Measurements from ENCODE around the gene ZNF493. TPM values are rescaled to one million over a fixed set of nuclear protein-coding genes. Genes with fewer than 3 reads are reported as not detected.

The ZNF493 gene
- polyA plus RNA-seq (2013, experiment 1 of 2), result 2.6 TPM
- 2.8 TPM for polyA plus RNA-seq (2013, experiment 2 of 2)

DNA sequence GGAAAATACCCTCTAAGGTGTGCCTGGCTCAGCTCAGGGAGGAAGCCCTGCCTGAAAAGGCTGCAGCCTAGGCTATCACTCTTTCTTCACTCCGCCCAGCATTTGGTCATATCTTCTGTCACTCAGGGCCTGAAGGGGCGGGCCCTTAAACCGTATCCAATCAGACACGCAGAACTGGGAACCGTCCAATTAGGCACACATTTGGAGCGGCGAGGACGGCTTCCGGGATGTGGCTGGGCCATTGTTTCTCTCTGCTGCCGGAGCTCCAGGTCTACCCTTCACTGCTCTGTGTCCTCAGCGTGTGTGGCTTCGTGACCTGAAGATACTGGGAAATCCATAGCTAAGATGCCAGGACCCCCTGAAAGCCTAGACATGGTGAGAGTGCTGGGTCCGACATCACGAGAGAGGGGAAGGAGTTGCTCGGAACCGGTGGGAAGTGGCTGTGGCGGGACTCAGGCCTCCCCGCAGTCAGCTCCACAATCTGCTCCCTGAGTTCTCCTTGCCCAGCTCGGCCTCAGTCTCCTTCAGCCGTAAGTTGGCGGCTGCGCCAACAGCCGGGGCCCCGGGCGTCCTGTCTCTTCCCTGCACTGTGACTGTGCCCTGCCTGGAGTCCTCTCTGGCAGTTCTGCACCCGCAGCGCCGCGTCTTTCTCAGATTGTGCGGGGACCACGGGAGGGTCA, at the start of gene ZNF493:
Gene ZNF493 (plus strand): TSS at position 241 of the 680 bp plus-strand sequence. CDS start 105 bp downstream, at position 346.
- Histone ChIP-seq H2BK15ac (ENCODE audit: low read depth, poor library complexity, severe bottlenecking) (peak within 1 kb of the TSS; percentile 16), H3K36me3 (ENCODE audit: control insufficient read depth in 1 of 2, insufficient read depth in 2 of 2, low read depth in 1 of 2, low read length in 2 of 2) (peaks cover 6 to 20% of the 10 kb centered on the region in 2 experiments), H3K14ac (ENCODE audit: low read length in 2 of 2) (peak within 1 kb of the TSS in 1 of 2 experiments; percentile 97), H3K27me3 (ENCODE audit: control insufficient read depth in 1 of 2, insufficient read depth in 1 of 2, low read length in 2 of 2) (no peaks in the 10 kb centered on the region), H2BK12ac (ENCODE audit: low read length in 2 of 2) (no peak within 1 kb of the TSS), H2BK5ac (ENCODE audit: low read depth, low read length, poor library complexity, severe bottlenecking) (no peak within 1 kb of the TSS), H3K27ac (ENCODE audit: low read length, poor library complexity, severe bottlenecking) (peak within 1 kb of the TSS; percentile 62), H3K4me3 (ENCODE audit: insufficient read depth in 1 of 2, low read depth in 1 of 2, low read length in 2 of 2) (peak within 1 kb of the TSS; percentile 72 to 92), H3K9ac (ENCODE audit: low read length) (peak within 1 kb of the TSS; percentile 96), H2AFZ (ENCODE audit: low read depth, low read length) (peak within 1 kb of the TSS; percentile 85), H2BK120ac (ENCODE audit: low read depth, low read length) (no peak within 1 kb of the TSS), H3K18ac (ENCODE audit: low read depth in 1 of 2, low read length in 2 of 2) (peak within 1 kb of the TSS; percentile 25 to 90), H3K4me1 (ENCODE audit: control insufficient read depth, insufficient read depth, low read depth, low read length) (no peaks in the 10 kb centered on the region), H3K23ac (ENCODE audit: low read length in 2 of 2) (peak within 1 kb of the TSS in 1 of 2 experiments; percentile 93), H3K9me3 (ENCODE audit: control insufficient read depth, low read length) (peaks cover 37% of the 10 kb centered on the region), H3K4ac (ENCODE audit: low read depth in 1 of 2, low read length in 2 of 2) (peak within 1 kb of the TSS in 1 of 2 experiments; percentile 24), H2AK5ac (ENCODE audit: low read length, severe bottlenecking) (no peak within 1 kb of the TSS), H4K8ac (ENCODE audit: low read length) (peak within 1 kb of the TSS; percentile 14), H3K79me1 (replicated peaks; ENCODE audit: low read length, poor library complexity, severe bottlenecking) (peaks cover 12% of the 10 kb centered on the region), H3K4me2 (ENCODE audit: low read length, poor library complexity, severe bottlenecking) (peak within 1 kb of the TSS; percentile 91), H4K91ac (ENCODE audit: low read length) (no peak within 1 kb of the TSS)
- WGBS, result 0% methylated on average over 31 of the region's 31 CpGs
- DNase-seq, result peak; percentile 96

DNA sequence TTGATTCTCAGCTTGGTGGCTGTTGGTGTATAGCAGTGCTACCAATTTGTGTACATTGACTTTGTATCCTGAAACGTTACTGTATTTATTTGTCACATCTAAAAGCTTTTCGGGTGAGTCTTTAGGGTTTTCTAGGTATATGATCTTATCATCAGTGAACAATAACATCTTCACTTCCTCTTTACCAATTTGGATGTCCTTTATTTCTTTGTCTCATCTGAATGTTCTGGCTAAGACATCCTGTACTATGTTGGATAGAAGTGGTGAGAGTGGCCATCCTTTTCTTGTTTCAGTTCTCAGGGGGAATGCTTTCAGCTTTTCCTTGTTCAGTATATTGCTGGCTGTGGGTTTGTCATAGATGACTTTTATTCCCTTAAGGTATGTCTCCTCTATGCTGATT, 44.1 kb upstream of the ZNF493 start:
- H3K4me2 ChIP-seq (ENCODE audit: low read length, poor library complexity, severe bottlenecking), result no peak overlapping the region

DNA sequence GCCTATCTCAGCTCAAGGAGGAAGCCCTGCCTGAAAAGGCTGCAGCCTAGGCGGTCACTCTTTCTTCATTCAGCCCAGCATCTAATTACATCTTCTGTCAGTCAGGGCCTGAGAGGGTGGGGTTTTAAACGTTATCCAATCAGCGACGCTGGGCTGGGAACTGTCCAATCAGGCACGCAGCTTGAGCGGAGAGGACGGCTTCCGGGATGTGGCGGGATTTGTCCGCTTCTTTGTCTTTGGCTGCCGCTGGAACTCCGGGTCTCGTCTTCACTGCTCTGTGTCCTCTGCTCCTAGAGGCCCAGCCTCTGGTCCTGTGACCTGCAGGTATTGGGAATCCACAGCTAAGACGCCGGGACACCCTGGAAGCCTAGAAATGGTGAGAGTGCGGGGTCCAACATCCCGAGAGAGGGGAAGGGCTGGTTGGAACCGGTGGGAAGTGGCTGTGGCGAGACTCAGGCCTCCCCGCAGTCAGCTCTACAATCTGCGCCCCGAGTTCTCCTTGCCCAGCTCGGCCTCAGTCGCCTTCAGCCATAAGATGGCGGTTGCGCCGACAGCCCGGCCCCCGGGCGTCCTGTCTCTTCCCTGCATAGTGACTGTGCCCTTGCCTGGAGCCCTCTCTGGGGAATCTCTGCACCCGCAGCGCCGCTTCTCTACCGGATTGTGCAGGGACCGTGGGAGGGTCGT, 38.0 kb upstream of the ZNF493 start, which contains the start of gene ZNF738:
Gene ZNF738 (plus strand): TSS at position 233 of the 684 bp plus-strand sequence. CDS start 141 bp downstream, at position 374.
- Histone ChIP-seq H4K8ac (ENCODE audit: low read length) (no peak within 1 kb of the TSS), H3K27ac (ENCODE audit: low read length, poor library complexity, severe bottlenecking) (peak within 1 kb of the TSS; percentile 79), H2AK5ac (ENCODE audit: low read length, severe bottlenecking) (no peak within 1 kb of the TSS), H3K9ac (ENCODE audit: low read length) (peak within 1 kb of the TSS; percentile 96), H3K4ac (ENCODE audit: low read depth in 1 of 2, low read length in 2 of 2) (no peak within 1 kb of the TSS), H3K4me3 (ENCODE audit: insufficient read depth in 1 of 2, low read depth in 1 of 2, low read length in 2 of 2) (peak within 1 kb of the TSS; percentile 73 to 97), H3K9me3 (ENCODE audit: control insufficient read depth, low read length) (peaks cover 8% of the 10 kb centered on the region), H3K4me1 (ENCODE audit: control insufficient read depth, insufficient read depth, low read depth, low read length) (no peaks in the 10 kb centered on the region), H4K91ac (ENCODE audit: low read length) (peak within 1 kb of the TSS; percentile 9), H3K36me3 (ENCODE audit: control insufficient read depth in 1 of 2, insufficient read depth in 2 of 2, low read depth in 1 of 2, low read length in 2 of 2) (peaks cover 16 to 17% of the 10 kb centered on the region in 2 experiments), H3K14ac (ENCODE audit: low read length in 2 of 2) (peak within 1 kb of the TSS in 1 of 2 experiments; percentile 84), H3K4me2 (ENCODE audit: low read length, poor library complexity, severe bottlenecking) (peak within 1 kb of the TSS; percentile 70), H2BK5ac (ENCODE audit: low read depth, low read length, poor library complexity, severe bottlenecking) (no peak within 1 kb of the TSS), H3K18ac (ENCODE audit: low read depth in 1 of 2, low read length in 2 of 2) (peak within 1 kb of the TSS; percentile 30 to 76), H3K27me3 (ENCODE audit: control insufficient read depth in 1 of 2, insufficient read depth in 1 of 2, low read length in 2 of 2) (no peaks in the 10 kb centered on the region), H2AFZ (ENCODE audit: low read depth, low read length) (peak within 1 kb of the TSS; percentile 95), H3K79me1 (replicated peaks; ENCODE audit: low read length, poor library complexity, severe bottlenecking) (peaks cover 4% of the 10 kb centered on the region), H2BK12ac (ENCODE audit: low read length in 2 of 2) (no peak within 1 kb of the TSS), H3K23ac (ENCODE audit: low read length in 2 of 2) (no peak within 1 kb of the TSS), H2BK120ac (ENCODE audit: low read depth, low read length) (no peak within 1 kb of the TSS), H2BK15ac (ENCODE audit: low read depth, poor library complexity, severe bottlenecking) (no peak within 1 kb of the TSS)
- under 1% methylated on average over 36 of the region's 36 CpGs for WGBS
- peak; percentile 97 for DNase-seq

More for the DNA sequence above, 44.1 kb upstream of the ZNF493 start:
- no peak overlapping the region for H3K23ac ChIP-seq (ENCODE audit: low read length in 2 of 2)
- no peak overlapping the region for H3K4ac ChIP-seq (ENCODE audit: low read depth in 1 of 2, low read length in 2 of 2)
- no peak overlapping the region for H3K27ac ChIP-seq (ENCODE audit: low read length, poor library complexity, severe bottlenecking)
- no peak overlapping the region for H2BK5ac ChIP-seq (ENCODE audit: low read depth, low read length, poor library complexity, severe bottlenecking)
- H3K18ac ChIP-seq (ENCODE audit: low read depth in 1 of 2, low read length in 2 of 2), result no peak overlapping the region
- H2BK15ac ChIP-seq (ENCODE audit: low read depth, poor library complexity, severe bottlenecking), result no peak overlapping the region
- no CpG with 5 or more reads among the region's 2 CpGs for WGBS
- H3K4me3 ChIP-seq (ENCODE audit: insufficient read depth in 1 of 2, low read depth in 1 of 2, low read length in 2 of 2), result no peak overlapping the region
- no peak overlapping the region for H2BK120ac ChIP-seq (ENCODE audit: low read depth, low read length)
- H4K91ac ChIP-seq (ENCODE audit: low read length), result no peak overlapping the region
- no peak overlapping the region for H2BK12ac ChIP-seq (ENCODE audit: low read length in 2 of 2)
- no peaks in the 10 kb centered on the region for H3K36me3 ChIP-seq (ENCODE audit: control insufficient read depth in 1 of 2, insufficient read depth in 2 of 2, low read depth in 1 of 2, low read length in 2 of 2)
- H3K14ac ChIP-seq (ENCODE audit: low read length in 2 of 2), result no peak overlapping the region
- H2AFZ ChIP-seq (ENCODE audit: low read depth, low read length), result no peak overlapping the region
- no peaks in the 10 kb centered on the region for H3K79me1 ChIP-seq (replicated peaks; ENCODE audit: low read length, poor library complexity, severe bottlenecking)
- H3K9me3 ChIP-seq (ENCODE audit: control insufficient read depth, low read length), result peaks cover 16% of the 10 kb centered on the region
- H2AK5ac ChIP-seq (ENCODE audit: low read length, severe bottlenecking), result no peak overlapping the region
- no peak for DNase-seq
- no peaks in the 10 kb centered on the region for H3K27me3 ChIP-seq (ENCODE audit: control insufficient read depth in 1 of 2, insufficient read depth in 1 of 2, low read length in 2 of 2)
- no peaks in the 10 kb centered on the region for H3K4me1 ChIP-seq (ENCODE audit: control insufficient read depth, insufficient read depth, low read depth, low read length)
- no peak overlapping the region for H3K9ac ChIP-seq (ENCODE audit: low read length)
- no peak overlapping the region for H4K8ac ChIP-seq (ENCODE audit: low read length)

DNA sequence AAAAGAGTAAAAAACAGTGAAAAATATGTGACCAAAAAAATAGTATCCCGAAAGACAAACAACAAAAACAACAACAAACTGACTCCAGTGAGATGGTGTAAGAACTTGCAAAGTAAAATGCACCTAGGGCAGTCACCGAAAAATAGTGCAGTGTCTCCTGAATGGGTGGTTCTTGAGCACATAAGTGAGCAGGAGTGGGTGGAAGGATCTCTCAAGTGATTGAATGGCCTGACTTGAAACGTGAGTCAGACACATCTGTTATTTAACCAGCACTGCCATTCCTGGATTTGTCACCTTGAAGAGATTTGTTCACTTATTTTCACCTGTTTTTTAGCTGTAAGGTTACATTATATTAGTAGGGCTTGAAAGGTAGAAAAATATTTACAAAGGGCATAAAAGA, 34.6 kb upstream of the ZNF493 start:
- no peak overlapping the region for H4K8ac ChIP-seq (ENCODE audit: low read length)
- DNase-seq, result no peak

More for the DNA sequence above, 34.6 kb upstream of the ZNF493 start:
- no peak overlapping the region for H3K18ac ChIP-seq (ENCODE audit: low read depth in 1 of 2, low read length in 2 of 2)
- no peak overlapping the region for H3K4ac ChIP-seq (ENCODE audit: low read depth in 1 of 2, low read length in 2 of 2)
- H2BK120ac ChIP-seq (ENCODE audit: low read depth, low read length), result no peak overlapping the region
- no peak overlapping the region for H3K14ac ChIP-seq (ENCODE audit: low read length in 2 of 2)
- peaks cover 34% of the 10 kb centered on the region for H3K9me3 ChIP-seq (ENCODE audit: control insufficient read depth, low read length)
- 96% methylated on average over 2 of the region's 3 CpGs for WGBS
- H2AK5ac ChIP-seq (ENCODE audit: low read length, severe bottlenecking), result no peak overlapping the region
- H2BK12ac ChIP-seq (ENCODE audit: low read length in 2 of 2), result no peak overlapping the region
- no peak overlapping the region for H3K27ac ChIP-seq (ENCODE audit: low read length, poor library complexity, severe bottlenecking)
- H3K9ac ChIP-seq (ENCODE audit: low read length), result no peak overlapping the region
- no peaks in the 10 kb centered on the region for H3K4me1 ChIP-seq (ENCODE audit: control insufficient read depth, insufficient read depth, low read depth, low read length)
- H2AFZ ChIP-seq (ENCODE audit: low read depth, low read length), result no peak overlapping the region
- H2BK5ac ChIP-seq (ENCODE audit: low read depth, low read length, poor library complexity, severe bottlenecking), result no peak overlapping the region
- H3K4me2 ChIP-seq (ENCODE audit: low read length, poor library complexity, severe bottlenecking), result no peak overlapping the region
- H3K27me3 ChIP-seq (ENCODE audit: control insufficient read depth in 1 of 2, insufficient read depth in 1 of 2, low read length in 2 of 2), result no peaks in the 10 kb centered on the region
- peaks cover 32 to 34% of the 10 kb centered on the region in 2 experiments for H3K36me3 ChIP-seq (ENCODE audit: control insufficient read depth in 1 of 2, insufficient read depth in 2 of 2, low read depth in 1 of 2, low read length in 2 of 2)
- no peak overlapping the region for H4K91ac ChIP-seq (ENCODE audit: low read length)
- no peak overlapping the region for H3K23ac ChIP-seq (ENCODE audit: low read length in 2 of 2)
- no peak overlapping the region for H2BK15ac ChIP-seq (ENCODE audit: low read depth, poor library complexity, severe bottlenecking)
- H3K4me3 ChIP-seq (ENCODE audit: insufficient read depth in 1 of 2, low read depth in 1 of 2, low read length in 2 of 2), result no peak overlapping the region
- peaks cover 16% of the 10 kb centered on the region for H3K79me1 ChIP-seq (replicated peaks; ENCODE audit: low read length, poor library complexity, severe bottlenecking)
